ENCODE results near the gene ZNF536.
"Not testable (repeated sequence)": the region's sequence is repeated elsewhere in the genome, so short reads cannot be mapped to it uniquely, and the experiment has no call there.

GRCh38 chr19:30498085-30498484 lies 125.9 kb downstream of the ZNF536 start:
- TF ChIP-seq EZH2 (IDR thresholded peaks at IDR 0.05; ENCODE audit: low read length, missing control alignments); CTCF (conservative IDR thresholded peaks at IDR 0.05 in 1 of 2, IDR thresholded peaks at IDR 0.05 in 1 of 2; ENCODE audit: low read depth in 1 of 2, low read length in 2 of 2): not testable (repeated sequence)
